Measurements from ENCODE around the gene PRIM1. TPM values are rescaled to one million over a fixed set of nuclear protein-coding genes. Genes with fewer than 3 reads are reported as not detected.

The PRIM1 gene
- total RNA-seq, 2 experiments from 2014 or later: 5.3 to 6.1 TPM

- ChIA-PET POLR2A (no interaction called here), CTCF (no interaction called here)
- H3K4me3 ChIP-seq (ENCODE audit: low read length): no peak overlapping the region
- intact Hi-C loops (cut with DNase I, micrococcal nuclease): no loop called here
- DNase-seq: no peak
- peaks cover 4% of the 10 kb centered on the region for H3K4me1 ChIP-seq (ENCODE audit: insufficient read depth, low read length)
- H3K9me3 ChIP-seq (ENCODE audit: control insufficient read depth in 1 of 2, insufficient read depth in 1 of 2, low read length in 2 of 2): no peaks in the 10 kb centered on the region
- Mint-ChIP-seq H3K4me1 (ENCODE audit: low read depth) (no peaks in the 10 kb centered on the region), H3K4me3 (no peak overlapping the region), H3K27me3 (no peaks in the 10 kb centered on the region), H3K36me3 (ENCODE audit: low read depth) (no peaks in the 10 kb centered on the region), H3K27ac (no peak overlapping the region), H3K9me3 (no peaks in the 10 kb centered on the region)
- no peaks in the 10 kb centered on the region for H3K36me3 ChIP-seq (ENCODE audit: insufficient read depth, low read length)
- no peak overlapping the region for H3K27ac ChIP-seq (ENCODE audit: low read depth in 1 of 2, low read length in 2 of 2)
- ATAC-seq (ENCODE audit: poor library complexity): no peak
- H3K27me3 ChIP-seq (ENCODE audit: control insufficient read depth in 1 of 2, insufficient read depth in 2 of 2, low read length in 2 of 2): no peaks in the 10 kb centered on the region
- TF ChIP-seq, protein P1, sequence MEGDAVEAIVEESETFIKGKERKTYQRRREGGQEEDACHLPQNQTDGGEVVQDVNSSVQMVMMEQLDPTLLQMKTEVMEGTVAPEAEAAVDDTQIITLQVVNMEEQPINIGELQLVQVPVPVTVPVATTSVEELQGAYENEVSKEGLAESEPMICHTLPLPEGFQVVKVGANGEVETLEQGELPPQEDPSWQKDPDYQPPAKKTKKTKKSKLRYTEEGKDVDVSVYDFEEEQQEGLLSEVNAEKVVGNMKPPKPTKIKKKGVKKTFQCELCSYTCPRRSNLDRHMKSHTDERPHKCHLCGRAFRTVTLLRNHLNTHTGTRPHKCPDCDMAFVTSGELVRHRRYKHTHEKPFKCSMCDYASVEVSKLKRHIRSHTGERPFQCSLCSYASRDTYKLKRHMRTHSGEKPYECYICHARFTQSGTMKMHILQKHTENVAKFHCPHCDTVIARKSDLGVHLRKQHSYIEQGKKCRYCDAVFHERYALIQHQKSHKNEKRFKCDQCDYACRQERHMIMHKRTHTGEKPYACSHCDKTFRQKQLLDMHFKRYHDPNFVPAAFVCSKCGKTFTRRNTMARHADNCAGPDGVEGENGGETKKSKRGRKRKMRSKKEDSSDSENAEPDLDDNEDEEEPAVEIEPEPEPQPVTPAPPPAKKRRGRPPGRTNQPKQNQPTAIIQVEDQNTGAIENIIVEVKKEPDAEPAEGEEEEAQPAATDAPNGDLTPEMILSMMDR (IDR thresholded peaks at IDR 0.05): no peak
These were observed 9.7 kb upstream of the PRIM1 start for GRCh38 chr12:56761812-56762211.

DNA sequence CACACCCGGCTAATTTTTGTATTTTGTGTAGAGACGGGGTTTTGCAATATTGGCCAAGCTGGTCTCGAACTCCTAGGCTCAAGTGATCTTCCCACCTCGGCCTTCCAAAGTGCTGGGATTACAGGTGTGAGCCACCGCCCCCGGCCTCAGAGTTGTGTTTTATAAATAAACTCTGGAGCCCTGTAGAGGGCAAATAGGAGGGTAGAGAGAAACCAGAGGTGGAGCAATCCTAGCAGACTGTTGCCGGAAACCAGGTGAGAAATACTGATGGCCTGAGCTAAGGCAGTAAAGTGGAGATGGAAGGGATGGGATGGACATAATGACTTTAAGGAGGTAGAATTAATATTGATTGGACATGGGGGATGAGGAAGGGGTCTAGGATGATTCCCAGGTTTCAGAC, 8.3 kb upstream of the PRIM1 start:
- H3K4me1 Mint-ChIP-seq (ENCODE audit: low read depth): no peaks in the 10 kb centered on the region
- H3K4me3 ChIP-seq (ENCODE audit: low read length): no peak overlapping the region
- intact Hi-C loops (cut with DNase I, micrococcal nuclease): no loop called here
- H3K27ac ChIP-seq (ENCODE audit: low read depth in 1 of 2, low read length in 2 of 2): no peak overlapping the region
- ATAC-seq (ENCODE audit: poor library complexity): no peak
- ChIA-PET CTCF (interaction anchor here (1.2 kb wide), 1 partner anchor 241 kb away, joined by 3 read pairs; no protein-coding TSS in a partner anchor), POLR2A (no interaction called here)
- DNase-seq: no peak
- H3K4me1 ChIP-seq (ENCODE audit: insufficient read depth, low read length): peaks cover 4% of the 10 kb centered on the region
- no peak overlapping the region for H3K27ac Mint-ChIP-seq
- no peaks in the 10 kb centered on the region for H3K27me3 Mint-ChIP-seq
- H3K36me3 ChIP-seq (ENCODE audit: insufficient read depth, low read length): no peaks in the 10 kb centered on the region
- no peaks in the 10 kb centered on the region for H3K9me3 Mint-ChIP-seq
- TF ChIP-seq, protein P1 (IDR thresholded peaks at IDR 0.05): no peak
- H3K9me3 ChIP-seq (ENCODE audit: control insufficient read depth in 1 of 2, insufficient read depth in 1 of 2, low read length in 2 of 2): no peaks in the 10 kb centered on the region
- no peaks in the 10 kb centered on the region for H3K27me3 ChIP-seq (ENCODE audit: control insufficient read depth in 1 of 2, insufficient read depth in 2 of 2, low read length in 2 of 2)
- no peak overlapping the region for H3K4me3 Mint-ChIP-seq
- H3K36me3 Mint-ChIP-seq (ENCODE audit: low read depth): no peaks in the 10 kb centered on the region

- no peaks in the 10 kb centered on the region for H3K9me3 Mint-ChIP-seq
- Histone ChIP-seq H3K36me3 (ENCODE audit: insufficient read depth, low read length) (no peaks in the 10 kb centered on the region), H3K27ac (ENCODE audit: low read depth in 1 of 2, low read length in 2 of 2) (no peak overlapping the region), H3K9me3 (ENCODE audit: control insufficient read depth in 1 of 2, insufficient read depth in 1 of 2, low read length in 2 of 2) (no peaks in the 10 kb centered on the region), H3K4me1 (ENCODE audit: insufficient read depth, low read length) (peaks cover 4% of the 10 kb centered on the region), H3K4me3 (ENCODE audit: low read length) (no peak overlapping the region), H3K27me3 (ENCODE audit: control insufficient read depth in 1 of 2, insufficient read depth in 2 of 2, low read length in 2 of 2) (no peaks in the 10 kb centered on the region)
- no peaks in the 10 kb centered on the region for H3K36me3 Mint-ChIP-seq (ENCODE audit: low read depth)
- no peak for DNase-seq
- intact Hi-C loops (cut with DNase I, micrococcal nuclease): loop anchor here (2.0 to 5.0 kb wide), 5 partner anchors 243 to 423 kb away; partner anchors contain the start of gene ZBTB39 (in 1 of the 2)
- H3K27ac Mint-ChIP-seq: no peak overlapping the region
- H3K27me3 Mint-ChIP-seq: no peaks in the 10 kb centered on the region
- CTCF ChIA-PET: interaction anchor here (1.2 to 1.6 kb wide), 2 partner anchors 242 to 246 kb away, joined by 3 read pairs; no protein-coding TSS in a partner anchor
- POLR2A ChIA-PET: no interaction called here
- TF ChIP-seq, protein P1 (IDR thresholded peaks at IDR 0.05): no peak
- ATAC-seq (ENCODE audit: poor library complexity): no peak
- H3K4me1 Mint-ChIP-seq (ENCODE audit: low read depth): no peaks in the 10 kb centered on the region
- H3K4me3 Mint-ChIP-seq: no peak overlapping the region
These were observed 7.3 kb upstream of the PRIM1 start for GRCh38 chr12:56759263-56759908.
